GM12872 (cell line): Measurements from ENCODE around the gene KLHL13.

Source experiments
- CTCF ChIP-seq: IDR thresholded peaks from 3 replicates; pipeline ENCODE4 v1.5.1; 2011; ENCODE audit warnings: low read depth, mild to moderate bottlenecking, low read length, moderate library complexity; ENCODE audit not compliant: insufficient read depth

KLHL13 gene

GRCh38 chrX:118116713-118117550 is at the start of gene KLHL13:
Gene KLHL13 (minus strand): TSS chrX:118116810. CDS start chrX:118028473, 88,337 bp downstream.
- no peak for TF ChIP-seq CTCF

GRCh38 chrX:118164138-118164537 is 47.5 kb upstream of the KLHL13 start:
- TF ChIP-seq CTCF = no peak

GRCh38 chrX:118156953-118157608 is 40.5 kb upstream of the KLHL13 start:
- TF ChIP-seq CTCF = no peak

- TF ChIP-seq CTCF = no peak
Measured at GRCh38 chrX:118156254-118156952, 39.8 kb upstream of the KLHL13 start.

GRCh38 chrX:118153270-118153669 is 36.7 kb upstream of the KLHL13 start:
- no peak for TF ChIP-seq CTCF

- TF ChIP-seq CTCF = no peak
Measured at GRCh38 chrX:118152721-118153120, 36.1 kb upstream of the KLHL13 start.

GRCh38 chrX:118148737-118149136 is 32.1 kb upstream of the KLHL13 start:
- TF ChIP-seq CTCF = no peak
